Fibroblast of skin of abdomen (primary cell): ENCODE results near the gene OSBPL7.

Source experiments
- DNase-seq: peaks from one replicate; pipeline ENCODE4 v3.0.0-alpha.2; 2013

Gene OSBPL7

GRCh38 chr17:47822785-47823184 is 1.2 kb upstream of the OSBPL7 start:
- DNase-seq: no peak

- no peak for DNase-seq
These were observed 567 bp downstream of the OSBPL7 start for GRCh38 chr17:47821031-47821423.

- DNase-seq: no peak
These were observed 1.4 kb downstream of the OSBPL7 start for GRCh38 chr17:47820033-47820789.

GRCh38 chr17:47819475-47819874 is 2.1 kb downstream of the OSBPL7 start:
- no peak for DNase-seq

GRCh38 chr17:47818002-47818695 is 3.4 kb downstream of the OSBPL7 start:
- no peak for DNase-seq

GRCh38 chr17:47816947-47817346 is 4.6 kb downstream of the OSBPL7 start:
- no peak for DNase-seq

GRCh38 chr17:47816111-47816735 is 5.4 kb downstream of the OSBPL7 start:
- DNase-seq: no peak

GRCh38 chr17:47815106-47815918 is 6.3 kb downstream of the OSBPL7 start:
- no peak for DNase-seq

GRCh38 chr17:47813512-47814031 is 8.0 kb downstream of the OSBPL7 start:
- DNase-seq: no peak

GRCh38 chr17:47813077-47813476 is 8.5 kb downstream of the OSBPL7 start:
- no peak for DNase-seq

GRCh38 chr17:47812146-47812920 is 9.3 kb downstream of the OSBPL7 start:
- DNase-seq: no peak

- no peak for DNase-seq
These were observed 9.9 kb downstream of the OSBPL7 start for GRCh38 chr17:47811709-47812108.

- DNase-seq: no peak
These were observed 10.5 kb downstream of the OSBPL7 start for GRCh38 chr17:47810901-47811635.

- peak; percentile 84 for DNase-seq
These were observed 11.3 kb downstream of the OSBPL7 start for GRCh38 chr17:47810200-47810821.

- no peak for DNase-seq
These were observed 12.6 kb downstream of the OSBPL7 start for GRCh38 chr17:47808830-47809480.

- no peak for DNase-seq
These were observed 13.4 kb downstream of the OSBPL7 start for GRCh38 chr17:47808036-47808829.

- DNase-seq: no peak
These were observed 14.2 kb downstream of the OSBPL7 start for GRCh38 chr17:47807421-47807820.

- no peak for DNase-seq
These were observed 14.7 kb downstream of the OSBPL7 start for GRCh38 chr17:47806913-47807255.
